Kidney tubule cell (primary cell): ENCODE results near the gene MAD1L1.

Experiments
- DNase-seq: peaks from one replicate; pipeline ENCODE4 v3.0.0-alpha.2; 2018; ENCODE audit warnings: low spot score

Gene MAD1L1

DNA sequence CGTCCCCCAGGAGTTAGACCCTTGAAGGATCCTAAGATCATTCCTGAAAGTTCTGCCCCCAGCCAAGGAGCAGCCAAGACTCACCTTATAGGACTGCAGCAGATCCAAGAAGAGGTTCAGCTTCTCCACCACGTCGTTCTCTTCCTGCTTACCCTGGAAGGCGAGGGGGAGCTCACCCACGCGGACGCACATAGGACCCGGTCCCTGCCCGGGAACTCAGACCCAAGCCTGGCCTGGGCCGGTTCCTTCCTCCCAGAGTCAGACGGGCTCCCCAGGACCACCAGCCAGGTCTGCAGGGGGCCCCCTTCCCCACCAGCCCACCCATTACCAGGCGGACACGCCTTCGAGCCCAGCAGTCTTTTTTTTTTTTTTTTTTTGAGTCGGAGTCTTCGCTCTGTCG is 24.9 kb upstream of the MAD1L1 start:
- DNase-seq: no peak

DNA sequence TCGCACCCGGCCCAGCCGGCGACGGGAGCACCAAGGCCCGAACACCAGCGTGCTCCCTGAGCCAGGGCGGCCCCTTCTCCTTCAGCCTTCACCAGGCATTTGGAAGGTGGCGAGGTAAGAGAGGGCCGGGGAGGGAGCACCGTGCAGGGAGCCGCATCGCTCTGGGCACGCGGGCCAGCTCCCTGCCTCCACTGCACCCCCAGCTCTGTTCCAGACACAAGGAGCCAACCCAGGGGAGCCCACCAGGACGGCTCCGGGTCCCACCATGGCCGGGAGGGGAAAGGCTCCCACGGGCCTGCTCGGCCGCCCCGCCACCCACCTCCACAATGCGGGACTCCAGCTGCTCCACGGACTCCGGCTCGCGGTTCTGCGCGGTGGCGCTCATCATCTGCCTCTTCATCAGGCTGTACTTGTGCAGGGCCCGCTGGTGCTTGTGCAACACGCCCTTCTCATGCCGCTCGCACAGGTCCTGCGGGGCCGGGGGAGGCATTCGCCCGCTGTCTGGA is 24.4 kb upstream of the MAD1L1 start:
- no peak for DNase-seq

DNA sequence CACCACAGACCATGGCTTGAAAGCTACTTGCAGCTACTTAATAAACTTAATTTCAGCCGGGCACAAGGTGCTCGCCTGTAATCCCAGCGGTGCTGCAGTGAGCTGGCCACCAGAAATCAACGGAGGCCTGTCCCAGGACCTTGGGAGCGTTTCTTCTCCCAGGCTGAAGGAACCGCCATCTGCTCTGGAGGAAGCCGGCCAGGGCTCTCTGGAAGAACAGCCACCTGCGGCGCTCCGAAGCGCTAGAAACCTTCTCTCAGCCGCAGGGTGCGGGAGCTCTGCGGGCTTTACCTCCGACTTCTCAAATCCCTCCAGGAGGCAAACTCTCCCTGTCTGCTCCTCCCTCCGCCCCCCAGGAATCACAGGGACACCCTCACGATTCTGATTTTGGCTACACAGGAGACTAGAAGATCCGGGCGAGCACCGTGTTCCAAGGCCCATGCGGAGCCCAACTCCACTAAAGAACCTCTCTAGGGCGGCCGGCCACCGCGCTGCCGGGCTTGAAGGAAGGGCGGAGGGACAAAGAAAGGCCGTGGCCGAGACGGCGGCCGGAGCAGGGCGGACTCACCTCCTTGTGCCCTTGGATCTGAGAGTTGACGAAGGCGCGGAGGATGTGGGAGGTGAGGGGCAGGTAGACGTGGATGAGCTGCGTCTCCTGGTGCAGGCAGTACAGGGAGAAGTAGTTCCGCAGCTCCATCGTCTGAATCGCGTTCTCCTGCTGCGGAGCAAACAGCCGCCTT is 23.7 kb upstream of the MAD1L1 start:
- DNase-seq: no peak

DNA sequence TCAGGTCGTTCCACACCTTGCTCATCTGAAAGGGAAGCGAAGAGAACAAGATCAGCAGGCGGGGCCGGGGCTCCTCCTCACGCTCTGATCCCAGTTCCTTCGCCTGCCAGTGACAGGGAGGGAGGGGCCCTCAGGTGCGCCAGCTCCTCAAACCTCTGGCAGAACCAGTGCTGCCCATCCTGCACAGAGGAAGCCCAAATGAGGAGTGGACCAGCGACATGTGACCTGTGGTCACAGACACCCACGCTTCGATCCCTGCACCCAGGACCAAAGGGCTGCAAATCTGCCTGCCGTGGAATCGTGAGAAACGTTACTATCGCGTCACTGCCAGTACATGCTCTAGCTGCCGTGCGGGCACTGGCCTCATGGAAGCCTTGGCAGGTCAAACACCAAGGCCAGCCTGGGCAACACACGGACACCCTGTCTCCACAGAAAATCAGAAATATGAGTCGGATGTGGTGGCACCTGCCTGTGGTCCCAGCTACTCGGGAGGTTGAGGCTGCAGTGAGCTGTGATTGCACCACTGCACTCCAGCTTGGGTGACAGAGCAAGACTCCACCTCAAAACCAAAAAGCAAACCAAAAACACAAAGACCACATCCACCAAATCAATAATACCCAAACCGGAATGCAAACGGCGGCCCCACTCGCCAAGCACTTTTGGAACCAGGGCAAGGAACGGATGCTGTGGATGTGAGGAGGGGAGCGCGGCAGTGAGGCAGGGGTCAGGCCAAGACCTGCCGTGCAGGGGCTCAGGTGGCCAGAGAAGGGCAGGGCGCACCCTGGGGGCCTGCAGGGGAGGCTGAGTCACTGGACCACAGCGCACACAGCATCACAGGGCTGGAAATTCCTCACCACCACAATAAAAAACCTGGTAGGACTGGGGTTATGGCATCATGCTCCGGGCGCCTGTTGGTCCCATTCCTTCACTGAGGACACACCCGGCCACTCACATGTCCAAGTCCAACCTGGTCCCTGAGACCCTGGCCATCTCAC is 22.7 kb upstream of the MAD1L1 start:
- DNase-seq: peak; percentile 6

DNA sequence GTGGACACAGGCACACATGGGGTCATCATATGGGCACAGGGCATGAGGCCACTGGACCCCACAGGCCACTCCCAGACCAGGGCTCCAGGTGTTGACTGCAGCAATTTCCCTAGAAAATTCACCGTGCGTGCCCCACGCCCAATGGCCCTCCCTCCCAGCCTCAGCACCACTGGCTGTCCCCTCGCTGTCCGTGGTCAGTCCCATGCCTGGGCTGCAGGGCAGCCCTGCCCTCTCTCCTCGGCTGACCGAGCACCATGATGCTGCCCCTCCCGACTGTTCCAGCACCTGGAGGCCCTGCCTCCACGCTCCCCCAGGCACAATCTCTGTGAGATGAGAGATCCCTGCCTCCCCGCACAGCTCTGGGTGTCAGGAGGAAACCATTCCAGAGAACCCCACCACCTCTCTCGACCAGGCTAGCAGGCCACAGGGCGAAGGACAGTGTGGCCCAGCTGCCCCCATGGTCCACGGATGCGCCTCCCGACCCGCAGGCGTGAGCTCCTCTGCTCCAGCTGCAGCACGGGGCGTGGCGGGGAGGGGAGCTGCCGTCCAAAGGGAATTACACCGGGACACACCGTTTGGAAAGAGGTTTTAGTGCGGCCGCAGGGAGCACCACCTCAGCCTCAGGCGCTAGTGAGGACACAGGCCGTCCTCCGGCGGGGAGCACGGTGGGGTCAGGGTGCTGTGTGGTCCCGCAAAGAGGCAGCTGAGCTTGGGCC is 21.8 kb upstream of the MAD1L1 start:
- DNase-seq: no peak

DNA sequence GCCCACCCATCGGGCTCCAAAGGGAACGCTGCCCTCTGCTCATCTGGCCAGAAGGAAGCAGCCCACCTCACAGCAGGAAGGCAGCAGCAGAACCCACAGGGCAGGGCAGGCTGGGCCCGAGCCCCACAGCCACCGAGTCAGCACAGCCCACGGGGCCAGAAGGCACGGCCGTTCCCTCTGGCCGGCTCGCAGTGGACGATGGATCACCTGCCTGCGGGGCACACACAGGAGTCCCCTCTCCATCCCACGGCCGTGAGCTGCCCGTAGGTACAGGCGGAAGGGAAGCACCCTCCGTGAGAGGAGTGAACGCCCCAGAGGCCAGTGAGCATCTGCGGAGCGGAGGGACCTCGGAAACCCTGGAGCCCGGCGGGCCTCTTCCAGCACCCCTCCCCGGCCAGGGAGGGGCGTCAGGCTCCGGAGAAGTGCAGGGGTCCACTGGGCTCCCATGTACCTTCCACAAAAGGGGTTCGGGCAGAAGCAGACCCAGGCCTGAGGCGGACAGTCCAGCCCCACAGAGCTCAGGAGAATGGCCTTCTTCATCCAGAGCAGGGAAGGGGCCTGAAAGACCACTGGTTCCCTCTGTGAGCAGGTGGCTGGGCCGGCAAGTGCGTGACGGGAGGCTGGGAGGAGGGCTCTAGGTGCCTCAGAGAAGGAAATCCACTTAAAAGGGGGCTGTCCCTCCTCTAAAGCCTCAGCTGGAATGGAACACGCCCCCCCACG is 20.9 kb upstream of the MAD1L1 start:
- no peak for DNase-seq

DNA sequence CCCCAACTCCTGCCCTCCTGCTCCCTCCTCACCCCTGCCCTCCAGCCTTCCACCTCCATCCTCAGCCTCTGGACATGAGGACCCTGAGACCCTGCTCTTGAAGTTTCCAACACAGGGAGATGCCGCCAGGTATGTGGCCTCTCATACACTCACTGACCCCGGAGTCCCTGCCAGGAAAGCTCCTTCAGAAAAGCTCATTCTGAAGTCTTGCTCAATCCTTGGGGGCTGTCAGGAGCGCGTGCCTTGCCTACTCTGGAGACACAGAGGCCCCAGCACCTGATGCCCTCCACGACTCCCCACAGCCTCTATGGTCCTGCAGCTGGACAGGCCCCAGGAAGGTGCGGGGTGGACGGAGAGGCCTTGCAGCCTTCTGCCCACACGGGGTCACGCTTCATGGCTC is 20.3 kb upstream of the MAD1L1 start:
- no peak for DNase-seq

DNA sequence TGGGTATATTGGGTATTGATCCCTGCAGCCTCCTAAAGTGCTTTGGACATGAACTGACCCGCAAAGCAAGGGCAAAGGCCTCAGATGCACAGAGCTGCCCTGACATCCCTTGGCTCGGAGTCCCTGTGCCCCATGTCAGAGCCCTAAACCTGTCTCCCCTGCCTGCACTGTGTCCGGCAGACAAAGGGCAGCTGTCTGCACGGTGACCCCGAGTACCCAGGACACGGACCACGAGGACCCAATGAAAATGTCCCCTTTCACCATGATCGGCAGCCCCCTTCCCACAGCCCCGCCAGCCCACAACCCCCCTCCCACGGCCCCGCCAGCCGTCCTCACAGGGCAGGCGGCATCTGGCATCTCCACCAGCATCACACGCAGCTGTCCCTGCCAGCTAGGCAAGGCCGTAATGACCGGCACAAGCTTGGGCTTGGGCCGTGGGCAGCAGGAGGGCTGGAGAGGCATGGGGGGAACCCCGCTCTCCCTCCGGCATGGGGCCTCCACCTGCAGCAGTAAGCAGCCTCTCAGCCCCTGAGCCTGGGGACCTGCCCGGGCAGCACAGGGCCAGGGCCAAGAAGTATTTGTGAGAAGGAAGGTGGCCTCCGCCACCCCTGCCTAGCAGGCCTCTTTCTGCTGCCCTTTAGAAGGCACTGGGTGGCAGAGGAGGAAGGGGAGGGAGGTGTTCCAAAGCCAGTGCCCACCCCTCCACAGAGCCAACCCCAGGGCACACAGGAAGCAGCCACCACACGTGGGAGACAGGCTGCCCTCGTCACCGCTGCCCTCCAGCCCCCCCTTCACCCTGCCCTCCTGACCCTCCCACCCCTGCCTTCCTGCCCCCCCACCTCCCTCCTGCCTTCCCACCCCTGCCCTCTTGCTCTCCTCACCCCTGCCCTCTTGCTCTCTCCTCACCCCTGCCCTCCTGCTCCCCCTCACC is 19.4 kb upstream of the MAD1L1 start:
- DNase-seq: no peak

DNA sequence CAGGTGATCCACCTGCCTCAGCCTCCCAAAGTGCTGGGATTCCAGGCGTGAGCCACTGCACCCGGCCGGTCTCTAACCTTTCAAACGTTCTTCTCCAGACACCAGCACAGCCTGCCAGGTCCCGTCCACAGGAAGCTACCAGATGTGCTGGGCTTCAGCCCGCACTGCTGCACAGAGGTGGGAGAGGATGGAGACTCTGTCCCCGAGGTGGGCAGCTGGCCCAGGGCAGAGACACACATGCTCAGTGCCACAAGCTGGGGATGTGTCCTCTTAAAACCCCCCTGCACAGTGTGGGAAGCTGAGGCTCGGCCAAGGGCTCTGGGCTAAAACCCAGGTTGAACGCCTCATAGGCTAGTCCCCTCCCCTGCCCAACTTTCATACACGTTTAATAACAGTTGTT is 18.6 kb upstream of the MAD1L1 start:
- no peak for DNase-seq

DNA sequence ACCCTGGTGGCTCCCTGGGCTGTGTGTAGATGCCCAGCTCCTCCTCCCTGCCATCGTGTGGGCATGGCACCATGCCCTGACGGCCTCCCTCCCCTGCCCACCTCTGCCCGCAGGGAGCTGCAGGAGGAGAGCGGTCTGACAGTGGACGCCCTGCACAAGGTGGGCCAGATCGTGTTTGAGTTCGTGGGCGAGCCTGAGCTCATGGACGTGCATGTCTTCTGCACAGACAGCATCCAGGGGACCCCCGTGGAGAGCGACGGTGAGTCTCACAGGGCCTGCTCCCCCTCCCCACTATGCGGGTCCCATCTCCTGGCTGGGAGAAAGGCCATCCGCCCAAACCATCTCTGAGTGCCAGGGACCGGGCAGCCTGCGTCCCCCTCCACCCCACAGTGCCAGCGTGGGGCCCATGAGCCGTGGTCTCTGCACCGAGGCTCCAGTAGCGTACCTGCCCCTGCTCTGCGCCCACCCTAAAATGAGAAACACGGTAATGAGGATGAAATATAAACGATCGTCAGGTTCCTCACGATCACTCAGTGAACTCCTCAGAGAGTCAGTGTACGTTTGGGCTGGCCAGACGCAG is 17.1 kb upstream of the MAD1L1 start:
- no peak for DNase-seq

DNA sequence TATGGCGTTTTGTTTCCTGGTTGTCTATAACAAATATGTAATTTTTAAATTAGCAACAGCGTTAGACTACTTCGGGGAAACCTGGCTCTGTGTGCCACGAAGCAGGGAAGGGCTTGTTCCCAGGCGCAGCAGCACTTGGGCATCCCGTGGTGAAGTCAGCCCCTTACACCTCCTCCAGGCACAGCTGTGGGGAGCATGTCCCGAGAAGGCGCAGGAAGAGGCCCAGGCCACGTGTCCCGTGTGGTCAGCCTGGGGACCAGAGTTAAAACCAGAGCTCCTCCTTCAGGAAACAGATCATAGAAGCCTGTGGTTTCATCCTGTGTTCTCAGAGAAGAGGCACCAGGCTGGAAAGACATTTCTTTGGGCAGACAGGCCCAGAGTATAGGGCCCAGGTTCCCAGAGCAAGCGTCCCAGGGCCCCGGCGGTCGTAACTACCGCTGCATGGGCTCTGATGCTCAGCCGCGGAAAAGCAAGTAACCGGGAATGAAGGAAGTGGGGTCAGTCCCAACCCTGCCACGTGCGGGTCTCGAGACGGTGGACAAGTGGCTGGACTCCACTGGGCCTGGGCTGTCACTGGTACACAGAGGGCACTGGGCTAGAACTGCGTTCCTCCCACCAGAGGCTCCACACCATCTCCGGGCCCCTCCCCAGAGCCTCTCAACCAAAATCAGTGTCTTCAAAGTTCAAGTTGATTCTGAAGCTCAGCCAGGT is 16.4 kb upstream of the MAD1L1 start:
- peak; percentile 60 for DNase-seq

DNA sequence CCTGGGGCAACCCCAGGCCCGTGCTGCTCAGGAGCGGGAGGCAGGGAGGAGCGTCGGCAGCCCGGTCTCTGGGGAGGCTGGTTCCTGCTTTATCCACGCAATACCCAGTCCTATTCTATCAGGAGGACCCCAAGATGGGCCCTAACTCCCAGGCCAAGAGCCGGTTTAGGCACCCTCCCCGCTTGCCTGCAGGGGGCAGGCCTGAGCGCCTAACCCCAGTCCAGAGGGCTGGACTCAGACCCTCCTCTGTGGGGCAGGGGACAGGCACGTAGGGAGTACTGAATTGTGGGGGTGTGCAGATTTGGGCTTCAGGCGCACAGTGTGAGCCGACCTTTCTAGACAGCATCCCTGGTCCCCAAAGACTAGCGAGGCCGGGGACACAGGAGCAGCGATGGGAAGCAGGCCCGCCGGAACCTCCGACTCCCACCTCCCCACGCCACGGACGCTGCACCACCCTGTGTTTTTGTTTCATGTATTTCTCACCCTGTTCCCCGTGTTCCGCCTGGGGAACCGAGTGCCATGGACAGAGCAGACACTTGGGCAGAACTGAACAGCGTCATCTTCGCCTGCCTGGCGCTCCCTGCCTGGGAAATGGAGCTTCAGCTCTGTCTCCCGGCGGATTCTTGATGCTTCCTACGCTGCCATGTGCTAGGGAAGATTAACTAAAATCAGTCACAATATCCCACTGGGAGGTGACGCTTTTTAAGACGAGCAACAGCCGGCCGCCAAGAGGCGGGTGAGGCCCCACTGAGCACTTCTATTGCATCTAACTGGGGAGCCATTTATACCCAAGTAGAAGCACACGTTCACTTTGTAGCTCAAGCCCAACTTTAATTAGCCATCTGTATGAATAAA is 14.6 kb upstream of the MAD1L1 start:
- peak; percentile 19 for DNase-seq

DNA sequence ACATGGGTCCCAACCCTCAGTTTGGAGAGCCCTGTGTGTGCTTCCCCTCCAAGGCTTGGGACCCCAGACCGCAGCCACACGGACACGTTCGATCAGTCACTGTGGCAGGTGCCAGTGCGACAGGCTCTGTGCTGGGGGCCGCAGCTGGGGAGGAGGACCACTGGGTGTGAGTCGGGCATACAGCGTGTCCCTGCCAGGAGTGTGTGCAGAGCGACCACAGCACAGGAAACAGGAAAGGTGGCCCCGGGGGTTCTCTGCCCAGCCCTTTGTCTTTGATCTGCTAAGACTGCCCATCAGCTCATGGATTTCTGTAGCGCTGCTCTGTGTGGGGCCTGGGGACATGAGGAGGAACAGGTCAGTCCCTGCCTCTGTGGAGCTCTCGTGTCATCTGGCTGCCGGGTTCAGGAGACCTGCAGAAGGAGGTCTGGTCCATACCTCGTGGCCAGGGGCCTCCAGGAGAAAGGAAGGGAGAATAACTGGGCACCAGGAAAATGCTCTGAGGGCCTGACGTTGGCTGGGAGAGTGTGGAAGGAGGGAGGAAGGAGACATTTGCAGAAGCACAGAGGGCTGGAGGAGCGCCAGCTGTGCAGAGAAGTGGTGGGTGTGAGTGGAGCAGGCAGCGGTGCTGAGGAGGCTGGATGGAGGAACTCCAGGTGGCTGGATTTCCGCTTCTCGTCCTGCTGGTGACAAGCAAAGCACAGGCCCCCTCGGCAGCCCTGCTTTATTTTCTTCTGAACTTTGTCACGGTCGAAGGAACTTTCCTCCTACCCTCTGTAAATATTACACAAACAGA is 13.3 kb upstream of the MAD1L1 start:
- no peak for DNase-seq

DNA sequence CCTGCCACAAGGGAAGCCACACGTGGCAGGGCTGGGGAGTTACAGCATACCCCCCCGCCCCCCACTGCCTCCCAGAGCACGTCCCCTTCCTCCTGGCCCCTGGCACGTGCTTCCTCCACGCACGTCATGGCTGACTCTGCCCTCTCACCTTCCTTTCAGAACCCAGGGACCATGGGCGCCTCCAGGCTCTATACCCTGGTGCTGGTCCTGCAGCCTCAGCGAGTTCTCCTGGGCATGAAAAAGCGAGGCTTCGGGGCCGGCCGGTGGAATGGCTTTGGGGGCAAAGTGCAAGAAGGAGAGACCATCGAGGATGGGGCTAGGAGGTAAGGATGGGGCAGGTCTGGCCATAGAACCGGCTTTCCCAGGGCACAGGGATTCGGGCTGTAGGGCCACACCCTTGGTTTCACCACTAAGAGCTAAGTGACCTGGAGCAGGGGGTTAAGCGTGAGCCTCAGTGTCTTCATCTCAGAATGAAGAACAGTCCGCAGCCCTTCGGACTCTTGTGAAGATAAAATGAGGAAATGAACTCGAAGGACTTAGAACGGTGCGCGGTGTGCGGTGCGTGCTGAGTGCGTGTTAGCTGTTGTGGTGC is 11.8 kb upstream of the MAD1L1 start:
- no peak for DNase-seq

DNA sequence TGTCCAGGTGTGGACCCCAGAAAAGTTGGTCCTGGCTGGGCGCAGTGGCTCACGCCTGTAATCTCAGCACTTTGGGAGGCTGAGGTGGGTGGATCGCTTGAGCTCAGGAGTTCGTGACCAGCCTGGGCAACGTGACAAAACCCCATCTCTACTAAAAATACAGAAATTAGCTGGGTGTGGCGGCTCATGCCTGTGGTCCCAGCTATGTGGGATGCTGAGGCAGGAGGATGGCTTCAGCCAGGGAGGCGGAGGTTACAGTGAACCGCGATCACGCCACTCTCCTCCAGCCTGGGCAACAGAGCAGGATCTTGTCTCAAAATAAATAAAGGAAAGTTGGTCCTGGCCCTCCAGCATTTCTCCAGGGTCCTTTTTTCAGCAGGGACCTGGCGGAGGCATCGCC is 10.7 kb upstream of the MAD1L1 start:
- DNase-seq: no peak

DNA sequence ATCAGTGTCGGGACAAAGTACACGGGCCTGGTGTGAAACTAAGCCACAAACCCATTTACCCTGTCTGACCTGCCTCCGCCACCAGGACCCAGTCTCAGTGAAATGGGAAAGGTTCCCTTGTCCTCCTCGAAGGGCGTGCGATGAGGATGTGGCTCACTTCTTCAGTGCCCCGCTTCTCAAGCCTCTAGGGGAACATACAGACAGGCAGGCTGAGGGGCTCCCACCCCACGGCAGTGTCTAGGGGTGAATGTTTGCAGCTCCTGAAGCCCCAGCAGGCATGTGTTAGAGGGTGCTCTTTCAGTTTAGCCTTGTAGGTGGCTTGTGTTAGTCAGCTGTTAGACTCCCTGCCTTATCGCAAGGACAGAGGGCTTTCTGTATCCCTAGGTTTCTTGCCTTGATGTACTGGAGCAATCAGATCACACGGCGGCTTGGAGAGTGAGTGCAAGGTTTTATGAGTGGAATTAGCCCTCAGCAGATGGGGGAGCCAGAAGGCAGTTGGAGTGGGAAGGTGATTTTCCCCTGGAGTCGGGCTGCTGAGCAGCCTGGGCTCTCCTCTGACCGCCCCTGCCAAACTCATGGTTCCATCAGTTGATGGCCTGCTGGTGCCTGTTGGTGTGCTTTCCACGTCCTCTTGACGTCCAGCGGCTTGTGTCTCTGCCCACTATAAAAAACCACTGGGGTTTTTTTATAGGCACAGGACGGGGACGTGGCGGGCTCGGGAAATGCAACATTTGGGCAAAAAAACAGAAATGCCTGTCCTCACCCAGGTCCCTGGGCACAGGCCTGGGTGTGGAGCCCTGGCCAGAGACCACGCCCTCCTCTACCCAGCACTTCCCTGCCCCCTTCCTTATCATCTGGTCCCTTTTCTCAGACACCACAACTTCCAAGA is 10.0 kb upstream of the MAD1L1 start:
- DNase-seq: peak; percentile 34
